Mammary epithelial cell (primary cell): ENCODE results near the gene HSPA6.
"Not testable (repeated sequence)": the region's sequence is repeated elsewhere in the genome, so short reads cannot be mapped to it uniquely, and the experiment has no call there.

Source experiments
- EZH2 ChIP-seq: IDR thresholded peaks from 2 replicates; pipeline ENCODE4 v1.6.1; 2012; ENCODE audit warnings: low read length, inconsistent platforms, borderline replicate concordance
- TF ChIP-seq, protein P1 (sequence below), 2 donors: IDR thresholded peaks in 1 of 2; conservative IDR thresholded peaks in 1 of 2; 2 replicates each; pipeline ENCODE4 v1.5.1; 2011 to 2012; ENCODE audit warnings: inconsistent platforms in 2 of 2, low read length in 2 of 2, mild to moderate bottlenecking in 2 of 2, control low read depth in 1 of 2, low read depth in 1 of 2; ENCODE audit not compliant: insufficient read depth in 1 of 2; ENCODE audit errors: extremely low read depth in 1 of 2

DNA sequence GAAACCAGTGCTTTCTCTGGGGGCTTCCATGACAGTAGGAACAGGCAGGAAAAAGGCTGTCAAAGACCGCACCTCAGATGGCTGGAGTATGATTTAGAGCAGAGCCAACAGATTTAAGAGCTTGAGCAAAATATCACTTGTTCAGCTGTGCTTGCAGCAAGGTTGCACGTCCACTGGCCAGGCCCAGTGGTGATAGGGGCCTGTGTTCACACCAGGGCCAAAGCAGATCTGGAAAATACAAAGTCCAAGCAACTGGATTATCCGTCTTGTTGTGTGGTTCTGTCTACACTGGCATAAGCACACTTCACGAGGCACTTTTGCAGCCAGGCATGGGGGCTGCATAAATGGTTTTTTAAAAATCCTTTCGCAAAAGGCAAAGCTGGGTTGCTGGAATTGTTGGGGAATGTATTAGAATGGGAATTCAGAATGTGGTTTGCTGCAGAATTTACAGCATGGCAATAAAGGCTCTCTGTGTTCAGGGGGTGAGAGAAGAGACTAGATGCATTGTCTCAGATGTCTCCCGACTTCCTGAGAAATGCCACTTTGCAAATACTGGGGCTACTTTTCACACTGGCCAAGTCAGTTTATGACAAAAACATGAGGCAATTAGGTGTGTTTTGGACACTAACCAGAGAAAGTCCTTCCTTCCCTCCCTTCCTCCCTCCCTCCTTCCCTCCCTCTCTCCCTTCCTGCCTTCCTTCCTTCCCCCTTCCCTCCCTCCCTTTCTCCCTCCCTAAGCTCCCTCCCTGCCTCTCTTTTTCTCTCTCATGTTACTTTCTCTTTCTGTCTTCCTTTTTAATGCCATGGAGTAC, 11.5 kb upstream of the HSPA6 start:
- TF ChIP-seq, protein P1, sequence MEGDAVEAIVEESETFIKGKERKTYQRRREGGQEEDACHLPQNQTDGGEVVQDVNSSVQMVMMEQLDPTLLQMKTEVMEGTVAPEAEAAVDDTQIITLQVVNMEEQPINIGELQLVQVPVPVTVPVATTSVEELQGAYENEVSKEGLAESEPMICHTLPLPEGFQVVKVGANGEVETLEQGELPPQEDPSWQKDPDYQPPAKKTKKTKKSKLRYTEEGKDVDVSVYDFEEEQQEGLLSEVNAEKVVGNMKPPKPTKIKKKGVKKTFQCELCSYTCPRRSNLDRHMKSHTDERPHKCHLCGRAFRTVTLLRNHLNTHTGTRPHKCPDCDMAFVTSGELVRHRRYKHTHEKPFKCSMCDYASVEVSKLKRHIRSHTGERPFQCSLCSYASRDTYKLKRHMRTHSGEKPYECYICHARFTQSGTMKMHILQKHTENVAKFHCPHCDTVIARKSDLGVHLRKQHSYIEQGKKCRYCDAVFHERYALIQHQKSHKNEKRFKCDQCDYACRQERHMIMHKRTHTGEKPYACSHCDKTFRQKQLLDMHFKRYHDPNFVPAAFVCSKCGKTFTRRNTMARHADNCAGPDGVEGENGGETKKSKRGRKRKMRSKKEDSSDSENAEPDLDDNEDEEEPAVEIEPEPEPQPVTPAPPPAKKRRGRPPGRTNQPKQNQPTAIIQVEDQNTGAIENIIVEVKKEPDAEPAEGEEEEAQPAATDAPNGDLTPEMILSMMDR (conservative IDR thresholded peaks at IDR 0.05 in 1 of 2, IDR thresholded peaks at IDR 0.05 in 1 of 2; ENCODE audit: extremely low read depth in 1 of 2, insufficient read depth in 1 of 2, low read depth in 1 of 2, low read length in 2 of 2): not testable (repeated sequence)
- not testable (repeated sequence) for TF ChIP-seq EZH2
